ENCODE results near the gene BTBD8. TPM values are rescaled to one million over a fixed set of nuclear protein-coding genes. Genes with fewer than 3 reads are reported as not detected.
"Not testable (repeated sequence)": the region's sequence is repeated elsewhere in the genome, so short reads cannot be mapped to it uniquely, and the experiment has no call there.

The BTBD8 gene
- total and polyA plus RNA-seq, 2 of the 4 experiments (the other 2 are of a cell fraction): 0.94 to 2.0 TPM

DNA sequence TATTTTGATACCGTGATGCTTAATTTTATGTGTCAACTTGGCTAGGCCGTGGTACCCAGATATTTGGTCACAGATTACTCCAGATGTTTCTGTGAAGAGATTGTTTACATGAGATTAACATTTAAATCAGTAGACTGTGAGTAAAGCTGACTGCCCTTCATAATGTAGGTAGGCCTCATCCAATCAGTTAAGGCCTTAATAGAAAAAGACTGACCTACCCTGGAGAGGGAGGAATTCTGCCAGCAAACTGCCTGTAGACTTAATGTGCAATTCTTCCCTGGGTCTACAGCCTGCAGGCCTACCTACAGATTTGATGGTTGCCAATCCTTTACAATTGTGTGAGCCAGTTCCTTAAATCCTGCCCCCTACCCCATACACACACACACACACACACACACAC lies 9.3 kb upstream of the BTBD8 start:
- WGBS, 2 experiments (ENCODE audit: extremely low coverage in 2 of 2, insufficient read length in 1 of 2): no CpG with 5 or more reads among the region's 2 CpGs
- intact Hi-C loops (cut with micrococcal nuclease) (no loop called here), in situ Hi-C loops (cut with MboI; ENCODE audit: low sequenced_read_pairs) (no loop called here), dilution Hi-C loops (cut with HindIII; ENCODE audit: low sequenced_read_pairs, unreplicated experiment) (no loop called here)
- no peak overlapping the region for H4K5ac ChIP-seq (ENCODE audit: low read depth, low read length)
- no peak for ATAC-seq (ENCODE audit: low read depth)
- no peak overlapping the region for H2BK15ac ChIP-seq (ENCODE audit: low read depth, low read length)
- H2BK20ac ChIP-seq (ENCODE audit: low read depth, low read length): no peak overlapping the region
- POLR2A ChIA-PET (ENCODE audit: unreplicated experiment): no interaction called here
- H2BK5ac ChIP-seq (ENCODE audit: low read depth, low read length, poor library complexity, severe bottlenecking): no peak overlapping the region
- no peaks in the 10 kb centered on the region for H3K4me1 ChIP-seq (ENCODE audit: control insufficient read depth, insufficient read depth, low read length)
- no TSS peak for BruUV-seq (replicated peaks)
- no peak overlapping the region for H3K4ac ChIP-seq (ENCODE audit: low read depth, low read length)
- H2AK9ac ChIP-seq (replicated peaks; ENCODE audit: low read depth, low read length, poor library complexity): no peak overlapping the region
- H3K14ac ChIP-seq (replicated peaks; ENCODE audit: low read depth, low read length): no peak overlapping the region
- no peaks in the 10 kb centered on the region for H3K27me3 ChIP-seq (ENCODE audit: control insufficient read depth, insufficient read depth, low read length)
- H3K27ac ChIP-seq (ENCODE audit: insufficient read depth, low read length): no peak overlapping the region
- H2AK5ac ChIP-seq (ENCODE audit: low read depth, low read length): no peak overlapping the region
- H3K4me2 ChIP-seq (ENCODE audit: low read depth, low read length): no peak overlapping the region
- no peak overlapping the region for H3K23ac ChIP-seq (ENCODE audit: low read depth, low read length)
- H3K4me3 ChIP-seq (ENCODE audit: insufficient read depth, low read depth, low read length): no peak overlapping the region
- H3K18ac ChIP-seq (ENCODE audit: low read depth, low read length): no peak overlapping the region
- no peaks in the 10 kb centered on the region for H4K20me1 ChIP-seq (ENCODE audit: insufficient read depth, low read length)
- H3K79me1 ChIP-seq (ENCODE audit: low read depth in 1 of 2, low read length in 2 of 2): no peaks in the 10 kb centered on the region
- no peaks in the 10 kb centered on the region for H3K36me3 ChIP-seq (ENCODE audit: control insufficient read depth, insufficient read depth, low read length)
- H2AFZ ChIP-seq (replicated peaks; ENCODE audit: low read length, poor library complexity): no peak overlapping the region
- no peak overlapping the region for H4K91ac ChIP-seq (ENCODE audit: insufficient read depth, low read depth, low read length)
- no peak overlapping the region for H3K56ac ChIP-seq (ENCODE audit: extremely low read depth, insufficient read depth, low read length)
- H4K8ac ChIP-seq (ENCODE audit: low read depth in 2 of 2, low read length in 2 of 2): no peak overlapping the region
- no peak for DNase-seq
- H2BK120ac ChIP-seq (ENCODE audit: low read depth, low read length): no peak overlapping the region
- CTCF ChIA-PET: interaction anchor here (0.7 to 0.9 kb wide), 2 partner anchors 15 to 1139 kb away, joined by 3 to 6 read pairs; no protein-coding TSS in a partner anchor
- TF ChIP-seq BHLHE40 (IDR thresholded peaks at IDR 0.05; ENCODE audit: low read depth, low read length) (no peak), FOS (IDR thresholded peaks at IDR 0.05; ENCODE audit: low read depth, low read length) (no peak), NFE2L2 (IDR thresholded peaks at IDR 0.05; ENCODE audit: low read depth, low read length) (no peak), CHD1 (IDR thresholded peaks at IDR 0.05; ENCODE audit: low read depth, low read length) (no peak), CEBPB (IDR thresholded peaks at IDR 0.05; ENCODE audit: low read depth, low read length) (no peak)
- TF ChIP-seq, protein P1, sequence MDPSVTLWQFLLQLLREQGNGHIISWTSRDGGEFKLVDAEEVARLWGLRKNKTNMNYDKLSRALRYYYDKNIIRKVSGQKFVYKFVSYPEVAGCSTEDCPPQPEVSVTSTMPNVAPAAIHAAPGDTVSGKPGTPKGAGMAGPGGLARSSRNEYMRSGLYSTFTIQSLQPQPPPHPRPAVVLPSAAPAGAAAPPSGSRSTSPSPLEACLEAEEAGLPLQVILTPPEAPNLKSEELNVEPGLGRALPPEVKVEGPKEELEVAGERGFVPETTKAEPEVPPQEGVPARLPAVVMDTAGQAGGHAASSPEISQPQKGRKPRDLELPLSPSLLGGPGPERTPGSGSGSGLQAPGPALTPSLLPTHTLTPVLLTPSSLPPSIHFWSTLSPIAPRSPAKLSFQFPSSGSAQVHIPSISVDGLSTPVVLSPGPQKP (IDR thresholded peaks at IDR 0.05; ENCODE audit: borderline replicate concordance, low read depth, low read length): no peak
- H3K9me3 ChIP-seq (ENCODE audit: control insufficient read depth, insufficient read depth, low read length): no peaks in the 10 kb centered on the region
- H3K9ac ChIP-seq (ENCODE audit: low read depth, low read length): no peak overlapping the region
- H3K9me1 ChIP-seq (ENCODE audit: insufficient read depth, low read length): no peaks in the 10 kb centered on the region

DNA sequence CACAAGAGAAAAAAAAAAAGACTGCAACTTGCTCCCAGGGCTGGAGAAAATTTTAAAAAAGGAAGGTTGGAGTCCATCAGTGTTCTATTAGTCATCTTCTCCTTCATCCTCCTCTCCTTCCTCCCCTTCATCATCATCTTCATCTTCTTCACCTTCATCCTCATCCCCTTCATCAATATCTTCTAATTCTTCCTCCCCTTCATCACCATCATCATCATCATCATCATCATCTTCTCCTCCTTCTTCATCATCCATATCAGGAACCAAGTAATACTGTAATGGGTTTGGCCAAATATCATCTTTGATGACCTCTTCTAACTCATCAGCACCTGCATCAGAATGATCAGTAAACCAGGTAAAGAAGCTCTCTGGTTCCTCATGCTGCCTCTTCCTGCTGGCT lies 5.7 kb upstream of the BTBD8 start:
- H3K4ac ChIP-seq (ENCODE audit: low read depth, low read length); H2AK9ac ChIP-seq (replicated peaks; ENCODE audit: low read depth, low read length, poor library complexity); H3K14ac ChIP-seq (replicated peaks; ENCODE audit: low read depth, low read length); H3K23ac ChIP-seq (ENCODE audit: low read depth, low read length); H3K9me3 ChIP-seq (ENCODE audit: control insufficient read depth, insufficient read depth, low read length); H3K4me2 ChIP-seq (ENCODE audit: low read depth, low read length); CTCF ChIA-PET; H4K91ac ChIP-seq (ENCODE audit: insufficient read depth, low read depth, low read length); H3K56ac ChIP-seq (ENCODE audit: extremely low read depth, insufficient read depth, low read length); H2AK5ac ChIP-seq (ENCODE audit: low read depth, low read length); DNase-seq; H3K79me1 ChIP-seq (ENCODE audit: low read depth in 1 of 2, low read length in 2 of 2); intact Hi-C loops (cut with micrococcal nuclease); dilution Hi-C loops (cut with HindIII; ENCODE audit: low sequenced_read_pairs, unreplicated experiment); H3K27me3 ChIP-seq (ENCODE audit: control insufficient read depth, insufficient read depth, low read length); H4K5ac ChIP-seq (ENCODE audit: low read depth, low read length); H3K27ac ChIP-seq (ENCODE audit: insufficient read depth, low read length); H2BK20ac ChIP-seq (ENCODE audit: low read depth, low read length); in situ Hi-C loops (cut with MboI; ENCODE audit: low sequenced_read_pairs); H3K18ac ChIP-seq (ENCODE audit: low read depth, low read length); H3K9me1 ChIP-seq (ENCODE audit: insufficient read depth, low read length); H3K9ac ChIP-seq (ENCODE audit: low read depth, low read length); ATAC-seq (ENCODE audit: low read depth); H3K36me3 ChIP-seq (ENCODE audit: control insufficient read depth, insufficient read depth, low read length); H2BK15ac ChIP-seq (ENCODE audit: low read depth, low read length); H2BK120ac ChIP-seq (ENCODE audit: low read depth, low read length); H3K4me1 ChIP-seq (ENCODE audit: control insufficient read depth, insufficient read depth, low read length); BruUV-seq (replicated peaks); H3K4me3 ChIP-seq (ENCODE audit: insufficient read depth, low read depth, low read length); H4K8ac ChIP-seq (ENCODE audit: low read depth in 2 of 2, low read length in 2 of 2); POLR2A ChIA-PET (ENCODE audit: unreplicated experiment); H4K20me1 ChIP-seq (ENCODE audit: insufficient read depth, low read length); H2AFZ ChIP-seq (replicated peaks; ENCODE audit: low read length, poor library complexity); H2BK5ac ChIP-seq (ENCODE audit: low read depth, low read length, poor library complexity, severe bottlenecking): not testable (repeated sequence)

All from IMR-90 (cell line).